GM23338 (cell line): ENCODE measurements around the gene STK31.

Experiments used
- CTCF ChIP-seq, 2 experiments: fragments of 200-600 bp in 1 of 2; sonication (generic) in 1 of 2; conservative IDR thresholded peaks; 2 replicates each; pipeline versions ENCODE4 v1.5.1 to v1.6.1; 2016 to 2017; ENCODE audit warnings: antibody characterized with exemption in 2 of 2, low read depth in 2 of 2, mild to moderate bottlenecking in 2 of 2, moderate library complexity in 1 of 2
- EZH2phosphoT487 ChIP-seq: fragments of 200-600 bp; sonication (generic); IDR thresholded peaks from one replicate; pipeline ENCODE4 v1.8.1; 2018; ENCODE audit warnings: antibody characterized with exemption; ENCODE audit not compliant: unreplicated experiment
- POLR2AphosphoS5 ChIP-seq: IDR thresholded peaks from 2 replicates; pipeline ENCODE4 v1.6.1; 2016; ENCODE audit warnings: antibody characterized with exemption, low read depth
- ZNF331 ChIP-seq: fragments of 250-450 bp; sonication (Bioruptor Pico); IDR thresholded peaks from 2 replicates; pipeline ENCODE4 v1.5.0; 2020; ENCODE audit warnings: low read depth, mild to moderate bottlenecking, moderate library complexity

- TF ChIP-seq POLR2AphosphoS5 (no peak), EZH2phosphoT487 (no peak), CTCF (conservative IDR thresholded peaks at IDR 0.05; ENCODE audit: low read depth in 2 of 2) (no peak), ZNF331 (CRISPR knock-in tag) (no peak)
Observed at GRCh38 chr7:23721456-23721855, 11.4 kb downstream of the STK31 start.
